ENCODE data around the gene ELMOD3. TPM values are rescaled to one million over a fixed set of nuclear protein-coding genes. Genes with fewer than 3 reads are reported as not detected.
A peak's percentile ranks its signal among the peaks of the same experiment; 100 is the strongest.

Gene ELMOD3
- total RNA-seq, 1 donor from 2014 or later = 22.2 TPM

DNA sequence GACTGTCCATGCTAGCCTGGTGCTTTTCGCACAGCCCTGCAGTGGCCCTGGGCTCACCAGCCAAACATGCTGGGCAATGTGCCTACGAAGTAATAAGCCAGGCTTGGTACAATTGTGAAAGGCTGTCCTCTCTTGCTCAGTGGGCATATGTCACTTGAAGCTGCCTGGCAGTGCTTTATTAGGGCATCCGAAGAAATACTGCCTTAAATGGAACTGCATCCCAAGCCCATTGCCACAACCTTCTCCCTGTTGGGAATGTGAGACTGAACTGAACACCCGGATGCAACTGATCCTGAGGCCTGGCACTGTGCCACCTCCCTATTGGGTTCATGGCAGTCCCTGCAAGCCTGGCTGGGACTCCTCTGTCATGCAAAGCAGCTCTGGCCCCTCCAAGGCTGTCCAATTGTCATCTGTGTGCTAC is 39.7 kb downstream of the ELMOD3 start:
- no peak for DNase-seq (ENCODE audit: extremely low spot score, unreplicated experiment)
- TF ChIP-seq, protein P1, sequence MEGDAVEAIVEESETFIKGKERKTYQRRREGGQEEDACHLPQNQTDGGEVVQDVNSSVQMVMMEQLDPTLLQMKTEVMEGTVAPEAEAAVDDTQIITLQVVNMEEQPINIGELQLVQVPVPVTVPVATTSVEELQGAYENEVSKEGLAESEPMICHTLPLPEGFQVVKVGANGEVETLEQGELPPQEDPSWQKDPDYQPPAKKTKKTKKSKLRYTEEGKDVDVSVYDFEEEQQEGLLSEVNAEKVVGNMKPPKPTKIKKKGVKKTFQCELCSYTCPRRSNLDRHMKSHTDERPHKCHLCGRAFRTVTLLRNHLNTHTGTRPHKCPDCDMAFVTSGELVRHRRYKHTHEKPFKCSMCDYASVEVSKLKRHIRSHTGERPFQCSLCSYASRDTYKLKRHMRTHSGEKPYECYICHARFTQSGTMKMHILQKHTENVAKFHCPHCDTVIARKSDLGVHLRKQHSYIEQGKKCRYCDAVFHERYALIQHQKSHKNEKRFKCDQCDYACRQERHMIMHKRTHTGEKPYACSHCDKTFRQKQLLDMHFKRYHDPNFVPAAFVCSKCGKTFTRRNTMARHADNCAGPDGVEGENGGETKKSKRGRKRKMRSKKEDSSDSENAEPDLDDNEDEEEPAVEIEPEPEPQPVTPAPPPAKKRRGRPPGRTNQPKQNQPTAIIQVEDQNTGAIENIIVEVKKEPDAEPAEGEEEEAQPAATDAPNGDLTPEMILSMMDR (conservative IDR thresholded peaks at IDR 0.05) = no peak
- Mint-ChIP-seq H3K4me1 (ENCODE audit: unreplicated experiment) (peaks cover 16% of the 10 kb centered on the region), H3K27ac (peak overlapping the region; percentile 45), H3K27me3 (no peaks in the 10 kb centered on the region), H3K36me3 (peaks cover 3% of the 10 kb centered on the region), H3K4me3 (no peak overlapping the region), H3K9me3 (no peaks in the 10 kb centered on the region)

DNA sequence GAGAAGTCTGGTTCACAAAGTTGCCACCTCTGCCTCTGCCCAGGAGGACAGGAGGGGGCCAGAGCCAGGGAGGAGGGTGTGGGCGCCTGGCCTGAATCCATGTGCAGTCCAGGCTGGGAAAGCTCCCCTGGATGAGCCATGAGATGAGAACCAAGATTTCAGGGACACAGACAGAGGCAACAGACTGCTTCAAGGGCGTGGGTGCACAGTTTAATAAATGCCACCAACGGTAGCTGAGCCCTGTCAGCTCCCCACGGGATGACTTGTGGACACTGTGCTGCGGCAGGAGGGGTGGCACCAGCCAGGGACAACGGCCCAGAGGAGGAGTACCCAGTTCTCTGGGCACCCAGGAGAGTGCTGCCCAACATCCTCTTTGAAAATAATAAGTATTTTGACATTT is 40.4 kb downstream of the ELMOD3 start:
- Mint-ChIP-seq H3K4me3 (no peak overlapping the region), H3K36me3 (peaks cover 4% of the 10 kb centered on the region), H3K27ac (no peak overlapping the region), H3K27me3 (no peaks in the 10 kb centered on the region), H3K4me1 (ENCODE audit: unreplicated experiment) (peaks cover 16% of the 10 kb centered on the region), H3K9me3 (no peaks in the 10 kb centered on the region)
- TF ChIP-seq, protein P1 (conservative IDR thresholded peaks at IDR 0.05) = no peak
- DNase-seq (ENCODE audit: extremely low spot score, unreplicated experiment) = no peak

DNA sequence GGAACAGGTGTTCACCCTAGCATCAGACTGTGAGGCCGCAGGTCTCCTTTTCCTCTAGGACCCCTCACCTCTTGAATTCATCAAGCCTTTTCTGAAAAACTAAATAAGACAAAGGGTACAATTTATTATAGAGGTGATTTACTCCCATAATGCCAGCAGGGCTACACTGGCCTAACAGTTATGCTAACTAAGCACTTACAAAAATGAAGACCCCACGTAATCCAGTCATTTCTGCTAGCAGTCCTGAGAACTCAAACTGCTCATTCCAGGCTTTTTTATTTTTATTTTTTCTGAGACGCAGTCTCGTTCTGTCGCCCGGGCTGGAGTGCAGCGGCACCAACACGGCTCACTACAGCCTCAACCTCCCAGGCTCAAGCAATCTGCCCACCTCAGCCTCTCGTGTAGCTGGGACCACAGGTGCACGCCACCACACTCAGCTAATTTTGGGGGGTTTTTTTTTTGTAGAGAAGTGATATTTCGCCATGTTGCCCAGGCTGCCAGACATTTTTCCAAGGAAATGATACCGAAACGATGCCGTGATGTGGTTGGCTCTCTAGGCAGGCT is 41.4 kb downstream of the ELMOD3 start:
- DNase-seq (ENCODE audit: extremely low spot score, unreplicated experiment) = no peak
- Mint-ChIP-seq H3K9me3 (no peaks in the 10 kb centered on the region), H3K36me3 (peaks cover 9% of the 10 kb centered on the region), H3K4me1 (ENCODE audit: unreplicated experiment) (peaks cover 16% of the 10 kb centered on the region), H3K27me3 (no peaks in the 10 kb centered on the region), H3K27ac (peak overlapping the region; percentile 97), H3K4me3 (peak overlapping the region; percentile 84)
- TF ChIP-seq, protein P1 (conservative IDR thresholded peaks at IDR 0.05) = no peak

DNA sequence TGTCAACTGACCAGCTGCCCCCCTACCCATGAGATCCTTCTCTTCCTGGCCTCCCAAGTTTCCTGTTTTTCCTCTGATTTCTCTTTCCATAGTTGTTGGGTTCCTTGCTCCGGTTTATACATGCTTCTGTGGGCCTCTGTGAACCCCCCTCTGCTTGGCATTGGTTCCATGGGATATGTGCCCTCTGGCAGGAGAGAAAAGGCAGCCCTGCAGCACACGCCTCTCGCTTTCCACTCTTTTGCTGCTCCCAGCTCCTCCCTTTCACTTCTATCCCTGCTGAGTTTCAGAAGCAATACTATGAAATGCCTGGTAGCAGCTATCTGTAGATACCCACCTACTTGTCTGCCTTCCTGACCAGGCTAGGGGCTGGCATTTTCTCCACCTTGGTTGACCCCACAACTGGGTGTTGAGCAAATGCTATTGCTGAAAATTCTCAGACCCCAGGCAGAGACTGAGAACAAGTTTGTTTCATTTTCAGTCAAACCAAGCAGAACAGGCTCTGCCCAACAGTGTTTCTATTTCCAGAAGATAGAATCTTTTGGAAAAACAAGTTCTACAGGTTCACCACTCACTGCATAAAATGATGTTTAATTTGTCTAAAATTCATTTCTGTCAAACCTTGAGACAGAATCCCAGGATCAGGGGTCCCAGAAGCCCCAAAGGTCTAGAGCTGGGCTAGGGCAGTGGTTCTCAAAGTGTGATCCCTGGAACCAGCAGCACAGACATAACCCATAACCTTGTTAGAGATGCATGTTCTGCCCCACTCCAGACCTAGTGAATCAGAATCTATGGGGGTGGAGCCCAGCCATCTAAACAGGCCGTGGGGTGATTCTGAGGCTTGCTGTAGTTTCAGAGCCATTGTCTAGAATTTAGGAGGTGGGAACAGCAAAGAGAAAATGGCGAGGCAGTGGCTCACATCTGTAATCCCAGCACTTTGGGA is 42.2 kb downstream of the ELMOD3 start:
- peaks cover 9% of the 10 kb centered on the region for H3K36me3 Mint-ChIP-seq
- H3K27ac Mint-ChIP-seq = peak overlapping the region; percentile 97
- DNase-seq (ENCODE audit: extremely low spot score, unreplicated experiment) = no peak
- TF ChIP-seq, protein P1 (conservative IDR thresholded peaks at IDR 0.05) = no peak
- H3K27me3 Mint-ChIP-seq = no peaks in the 10 kb centered on the region
- H3K4me1 Mint-ChIP-seq (ENCODE audit: unreplicated experiment) = peaks cover 16% of the 10 kb centered on the region
- H3K4me3 Mint-ChIP-seq = peak overlapping the region; percentile 84
- no peaks in the 10 kb centered on the region for H3K9me3 Mint-ChIP-seq

DNA sequence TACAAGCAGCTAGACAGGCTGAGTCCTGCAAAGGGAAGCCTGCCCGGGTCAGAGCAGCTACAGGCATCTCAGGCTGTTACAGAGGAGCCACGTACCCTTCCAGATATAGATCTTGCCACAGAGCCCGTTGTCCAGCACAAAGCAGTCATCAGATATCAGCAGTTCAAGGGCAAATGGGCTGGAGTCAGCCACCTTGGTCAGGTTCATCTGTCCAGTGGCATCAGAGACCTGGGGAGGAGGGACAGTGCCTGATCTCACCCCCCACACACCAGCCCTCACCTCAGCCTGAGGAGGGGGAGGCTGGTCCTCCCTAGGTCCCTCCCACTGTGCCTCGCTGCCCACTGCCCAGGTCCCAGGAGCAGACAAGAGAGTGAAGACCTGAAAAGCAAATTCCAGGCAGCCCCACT is 43.4 kb downstream of the ELMOD3 start:
- Mint-ChIP-seq H3K27me3 (no peaks in the 10 kb centered on the region), H3K27ac (peak overlapping the region; percentile 46), H3K4me3 (no peak overlapping the region), H3K4me1 (ENCODE audit: unreplicated experiment) (peaks cover 16% of the 10 kb centered on the region), H3K36me3 (peaks cover 9% of the 10 kb centered on the region), H3K9me3 (no peaks in the 10 kb centered on the region)
- TF ChIP-seq, protein P1 (conservative IDR thresholded peaks at IDR 0.05) = no peak
- DNase-seq (ENCODE audit: extremely low spot score, unreplicated experiment) = no peak

All from type B pancreatic cell (in vitro differentiated cells).